GM21390 (cell line): Measurements from ENCODE around the gene CPA4.

Experiments
- ATAC-seq: cut with Tn5 transposase; IDR thresholded peaks from one replicate; pipeline ENCODE4 v1.9.1; 2021; ENCODE audit not compliant: unreplicated experiment

Gene CPA4

GRCh38 chr7:130342701-130343380, 49.9 kb downstream of the CPA4 start:
- ATAC-seq, result no peak

- ATAC-seq, result no peak
Observed at GRCh38 chr7:130344271-130344866, 51.4 kb downstream of the CPA4 start, which contains the start of gene CPA5. CPA5 (plus strand) TSS chr7:130344816; CDS start chr7:130346486, 1,670 bp downstream.

- ATAC-seq, result no peak
Observed at GRCh38 chr7:130345136-130345535, 52.2 kb downstream of the CPA4 start.

GRCh38 chr7:130345725-130346124, 52.8 kb downstream of the CPA4 start:
- no peak for ATAC-seq

GRCh38 chr7:130346177-130346905, 53.4 kb downstream of the CPA4 start:
- no peak for ATAC-seq

- ATAC-seq, result no peak
Observed at GRCh38 chr7:130346941-130347340, 54.0 kb downstream of the CPA4 start.

- no peak for ATAC-seq
Observed at GRCh38 chr7:130349911-130350782, 57.2 kb downstream of the CPA4 start.

- no peak for ATAC-seq
Observed at GRCh38 chr7:130350945-130351790, 58.2 kb downstream of the CPA4 start.

- no peak for ATAC-seq
Observed at GRCh38 chr7:130351791-130352090, 58.8 kb downstream of the CPA4 start.

- no peak for ATAC-seq
Observed at GRCh38 chr7:130352194-130353074, 59.5 kb downstream of the CPA4 start.

- ATAC-seq, result no peak
Observed at GRCh38 chr7:130353196-130353595, 60.2 kb downstream of the CPA4 start.

- ATAC-seq, result no peak
Observed at GRCh38 chr7:130356121-130356875, 63.3 kb downstream of the CPA4 start.

- no peak for ATAC-seq
Observed at GRCh38 chr7:130356876-130357611, 64.1 kb downstream of the CPA4 start.

- ATAC-seq, result no peak
Observed at GRCh38 chr7:130358471-130358870, 65.5 kb downstream of the CPA4 start.

- no peak for ATAC-seq
Observed at GRCh38 chr7:130359276-130359857, 66.4 kb downstream of the CPA4 start.

GRCh38 chr7:130360518-130360917, 67.6 kb downstream of the CPA4 start:
- ATAC-seq, result no peak

GRCh38 chr7:130361681-130362080, 68.7 kb downstream of the CPA4 start:
- ATAC-seq, result no peak
